Glutamatergic neuron (in vitro differentiated cells): Measurements from ENCODE around the gene CHST15. TPM values are rescaled to one million over a fixed set of nuclear protein-coding genes. Genes with fewer than 3 reads are reported as not detected.

Source experiments
- DNase-seq: peaks from one replicate; pipeline ENCODE4 v3.0.0; 2022
- H3K27ac Mint-ChIP-seq: one replicate; pipeline ENCODE4 v1.8.0; 2020; ENCODE audit warnings: mild to moderate bottlenecking, mixed read lengths, inconsistent platforms; ENCODE audit not compliant: unreplicated experiment
- H3K27me3 Mint-ChIP-seq: one replicate; pipeline ENCODE4 v1.8.0; 2020; ENCODE audit warnings: mild to moderate bottlenecking, moderate library complexity, mixed read lengths, inconsistent platforms; ENCODE audit not compliant: unreplicated experiment
- H3K36me3 Mint-ChIP-seq: one replicate; pipeline ENCODE4 v1.8.0; 2020; ENCODE audit warnings: mild to moderate bottlenecking, mixed read lengths, inconsistent platforms; ENCODE audit not compliant: unreplicated experiment
- H3K4me1 Mint-ChIP-seq: one replicate; pipeline ENCODE4 v1.8.0; 2020; ENCODE audit warnings: mild to moderate bottlenecking, low read depth, mixed read lengths, inconsistent platforms; ENCODE audit not compliant: unreplicated experiment
- H3K4me3 Mint-ChIP-seq: one replicate; pipeline ENCODE4 v1.8.0; 2020; ENCODE audit warnings: mild to moderate bottlenecking, mixed read lengths, inconsistent platforms; ENCODE audit not compliant: unreplicated experiment
- H3K9me3 Mint-ChIP-seq: one replicate; pipeline ENCODE4 v1.8.0; 2020; ENCODE audit warnings: mild to moderate bottlenecking, moderate library complexity, mixed read lengths, inconsistent platforms; ENCODE audit not compliant: unreplicated experiment
- CTCF ChIP-seq: fragments of 200-600 bp; sonication (generic); IDR thresholded peaks from one replicate; pipeline ENCODE4 v1.5.0; 2021; ENCODE audit not compliant: partially characterized antibody, unreplicated experiment
- total RNA-seq: library from RNA; stranded (reverse); fragmentation: NEBNext Ultra II Directional; extraction: Animal tissue kit (Norgen Biotek cat#: 25700); gene quantifications from one replicate; pipeline ENCODE4 v1.2.1, GENCODE V29; 2021; ENCODE audit not compliant: unreplicated experiment

The CHST15 gene
- total RNA-seq, 1 donor from 2014 or later: 2.4 TPM

- H3K4me1 Mint-ChIP-seq: peaks cover 20% of the 10 kb centered on the region
- TF ChIP-seq CTCF: no peak
- no peaks in the 10 kb centered on the region for H3K9me3 Mint-ChIP-seq
- no peaks in the 10 kb centered on the region for H3K36me3 Mint-ChIP-seq
- no peak overlapping the region for H3K27ac Mint-ChIP-seq
- no peak overlapping the region for H3K4me3 Mint-ChIP-seq
- peaks cover 2% of the 10 kb centered on the region for H3K27me3 Mint-ChIP-seq
- no peak for DNase-seq
Observed at GRCh38 chr10:124075231-124075955, 18.0 kb downstream of the CHST15 start.

GRCh38 chr10:124074501-124075109, 18.8 kb downstream of the CHST15 start:
- peaks cover 2% of the 10 kb centered on the region for H3K27me3 Mint-ChIP-seq
- no peak overlapping the region for H3K27ac Mint-ChIP-seq
- TF ChIP-seq CTCF: no peak
- no peak for DNase-seq
- no peak overlapping the region for H3K4me3 Mint-ChIP-seq
- no peaks in the 10 kb centered on the region for H3K9me3 Mint-ChIP-seq
- peaks cover 13% of the 10 kb centered on the region for H3K4me1 Mint-ChIP-seq
- no peaks in the 10 kb centered on the region for H3K36me3 Mint-ChIP-seq

DNA sequence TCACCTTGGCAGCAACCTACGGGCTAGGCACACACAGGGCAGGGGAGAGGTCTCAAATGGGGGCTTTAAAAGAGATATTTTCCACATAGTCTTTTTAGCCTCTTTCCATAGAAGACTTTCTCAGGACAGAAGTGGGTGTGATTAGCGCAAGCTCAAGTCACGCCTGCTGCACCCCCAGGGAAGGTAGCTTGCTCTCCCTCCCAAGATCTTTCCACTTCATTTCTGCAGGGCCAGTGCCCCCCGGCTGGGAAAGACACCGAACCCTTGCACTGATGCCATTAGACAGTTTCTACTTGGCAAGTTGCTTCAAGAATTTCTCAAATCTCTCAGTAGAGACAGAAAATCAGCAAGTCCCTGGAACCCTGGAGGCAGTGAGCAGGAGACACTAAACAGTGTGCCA, 19.4 kb downstream of the CHST15 start:
- DNase-seq: no peak
- Mint-ChIP-seq H3K27ac (no peak overlapping the region), H3K4me3 (no peak overlapping the region), H3K36me3 (no peaks in the 10 kb centered on the region), H3K27me3 (peaks cover 2% of the 10 kb centered on the region), H3K4me1 (peaks cover 16% of the 10 kb centered on the region), H3K9me3 (no peaks in the 10 kb centered on the region)
- TF ChIP-seq CTCF: no peak

- Mint-ChIP-seq H3K27me3 (peaks cover 2% of the 10 kb centered on the region), H3K27ac (no peak overlapping the region), H3K4me3 (no peak overlapping the region), H3K9me3 (no peaks in the 10 kb centered on the region), H3K4me1 (peaks cover 13% of the 10 kb centered on the region), H3K36me3 (no peaks in the 10 kb centered on the region)
- TF ChIP-seq CTCF: no peak
- no peak for DNase-seq
Observed at GRCh38 chr10:124072541-124072940, 20.9 kb downstream of the CHST15 start.

DNA sequence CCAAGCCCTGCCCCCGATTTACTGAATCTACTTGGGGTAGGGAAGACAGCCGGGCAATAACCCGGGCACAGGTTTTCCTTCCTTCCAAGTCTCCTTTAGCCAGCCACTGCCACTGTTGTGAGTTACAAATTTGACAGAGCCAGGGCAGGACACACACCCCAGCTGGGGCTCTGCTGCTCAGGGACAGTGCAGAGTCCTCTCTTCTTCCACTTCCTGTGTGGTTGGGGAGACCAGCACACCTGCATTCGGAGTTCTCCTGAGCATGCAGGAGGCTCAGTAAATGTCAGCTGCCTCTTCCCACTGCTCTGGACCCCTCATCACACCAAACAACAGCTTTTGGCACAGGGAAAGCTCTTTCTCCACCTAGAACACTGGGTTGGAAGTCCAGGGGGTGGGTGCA, 21.3 kb downstream of the CHST15 start:
- H3K9me3 Mint-ChIP-seq: no peaks in the 10 kb centered on the region
- H3K4me3 Mint-ChIP-seq: no peak overlapping the region
- TF ChIP-seq CTCF: no peak
- peaks cover 9% of the 10 kb centered on the region for H3K4me1 Mint-ChIP-seq
- H3K36me3 Mint-ChIP-seq: no peaks in the 10 kb centered on the region
- DNase-seq: no peak
- no peak overlapping the region for H3K27ac Mint-ChIP-seq
- H3K27me3 Mint-ChIP-seq: peaks cover 2% of the 10 kb centered on the region
